Mesodermal cell (in vitro differentiated cells): ENCODE results near the gene MYRFL.
A peak's percentile ranks its signal among the peaks of the same experiment; 100 is the strongest.

ENCODE experiments used
- H3K27ac ChIP-seq: 2 replicates; pipeline ENCODE4 v1.7.0; 2013; ENCODE audit warnings: mild to moderate bottlenecking, low read depth, low read length, moderate library complexity; ENCODE audit not compliant: severe bottlenecking
- H3K36me3 ChIP-seq: 2 replicates; pipeline ENCODE4 v1.7.1; 2013; ENCODE audit warnings: mild to moderate bottlenecking, low read length, moderate library complexity; ENCODE audit not compliant: control insufficient read depth, insufficient read depth
- H3K4me1 ChIP-seq: one replicate; pipeline ENCODE4 v1.7.1; 2013; ENCODE audit warnings: mild to moderate bottlenecking, low read length; ENCODE audit not compliant: insufficient read depth, control insufficient read depth, poor library complexity, severe bottlenecking
- H3K4me3 ChIP-seq: 2 replicates; pipeline ENCODE4 v1.7.0; 2013; ENCODE audit warnings: low read length, control low read depth, mild to moderate bottlenecking; ENCODE audit not compliant: insufficient read depth, poor library complexity, severe bottlenecking; ENCODE audit errors: extremely low read depth
- H3K9me3 ChIP-seq: 2 replicates; pipeline ENCODE4 v1.7.1; 2013; ENCODE audit warnings: mild to moderate bottlenecking, low read length, moderate library complexity; ENCODE audit not compliant: control insufficient read depth
- WGBS, 2 experiments: methylation state at CpG; one replicate each; pipeline ENCODE4 v1.1.5; 2013; ENCODE audit warnings: missing lambda C conversion rate in 2 of 2; ENCODE audit not compliant: insufficient coverage in 2 of 2; 5-methylcytosine and 5-hydroxymethylcytosine counted together

The MYRFL gene

DNA sequence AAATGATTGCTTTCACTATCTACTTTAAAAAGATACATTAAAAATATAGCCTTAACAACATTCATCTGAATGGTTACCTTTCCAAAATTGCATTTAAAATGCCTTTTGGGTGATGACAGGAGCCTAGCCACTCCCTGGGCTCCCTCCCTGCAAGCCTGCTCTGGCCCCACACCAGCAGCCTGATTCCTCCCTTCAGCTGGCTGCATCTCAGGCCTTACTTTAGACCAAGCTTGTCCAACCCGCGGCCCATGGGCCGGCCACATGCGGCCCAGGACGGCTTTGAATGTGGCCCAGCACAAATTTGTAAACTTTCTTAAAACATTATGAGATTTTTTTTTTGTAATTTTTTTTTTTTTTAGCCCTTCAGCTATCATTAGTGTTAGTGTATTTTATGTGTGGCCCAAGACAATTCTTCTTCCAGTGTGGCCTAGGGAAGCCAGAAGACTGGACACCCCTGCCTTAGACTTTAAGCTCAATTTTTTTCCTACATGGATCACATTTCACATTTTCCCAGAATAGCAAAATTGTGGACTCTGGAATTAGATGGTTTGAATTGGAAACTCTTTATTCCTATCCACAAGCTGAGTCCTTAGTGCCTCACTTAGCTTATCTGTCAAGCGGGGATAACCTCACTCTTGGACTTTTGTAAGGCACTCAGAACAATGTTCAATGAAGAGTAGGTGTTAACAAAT, 124.4 kb downstream of the MYRFL start:
- Histone ChIP-seq H3K27ac (no peak overlapping the region), H3K36me3 (no peaks in the 10 kb centered on the region), H3K9me3 (no peaks in the 10 kb centered on the region), H3K4me1 (no peaks in the 10 kb centered on the region), H3K4me3 (no peak overlapping the region)
- no CpG with 5 or more reads among the region's 6 CpGs for WGBS, 2 experiments

DNA sequence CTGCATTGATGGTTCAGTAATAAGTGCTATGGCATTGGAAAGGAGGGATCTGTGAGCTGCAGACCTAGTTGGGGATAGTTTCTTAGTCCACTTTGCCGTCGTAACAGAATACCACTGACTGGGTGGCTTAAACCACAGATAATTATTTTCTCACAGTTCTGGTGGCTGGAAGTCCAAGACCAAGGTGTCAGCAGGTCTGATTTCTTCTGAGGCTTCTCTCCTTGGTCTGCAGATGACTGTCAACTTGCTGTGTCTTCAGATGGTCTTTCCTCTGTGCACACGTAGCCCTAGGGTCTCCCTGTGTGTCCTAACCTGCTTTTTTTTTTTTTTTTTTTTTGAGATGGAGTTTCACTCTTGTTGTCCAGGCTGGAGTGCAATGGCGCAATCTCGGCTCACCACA, 126.1 kb downstream of the MYRFL start:
- 80 to 89% methylated on average over 2 of the region's 5 CpGs for WGBS, 2 experiments
- H3K4me3 ChIP-seq, result no peak overlapping the region
- no peaks in the 10 kb centered on the region for H3K9me3 ChIP-seq
- H3K4me1 ChIP-seq, result no peaks in the 10 kb centered on the region
- H3K27ac ChIP-seq, result no peak overlapping the region
- H3K36me3 ChIP-seq, result no peaks in the 10 kb centered on the region

DNA sequence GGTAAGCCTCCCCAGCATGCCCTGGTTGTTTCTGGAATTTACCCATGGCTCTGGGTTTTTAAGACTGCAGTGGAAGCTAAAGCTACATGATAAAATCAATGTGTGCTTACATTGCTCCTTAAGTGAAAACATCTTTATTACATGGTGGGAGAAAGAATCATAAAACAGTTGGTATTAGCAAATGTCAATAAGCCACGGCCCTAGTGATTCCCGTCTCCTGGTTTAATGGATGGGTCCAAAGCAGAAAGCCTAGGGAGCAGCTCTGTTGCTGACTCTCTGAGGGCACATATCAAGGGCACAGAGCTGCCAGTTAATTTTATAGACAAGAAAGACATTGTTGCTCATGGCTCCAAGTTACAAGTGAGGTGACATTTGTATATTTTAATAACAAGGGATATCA, 127.9 kb downstream of the MYRFL start:
- Histone ChIP-seq H3K27ac (no peak overlapping the region), H3K9me3 (no peaks in the 10 kb centered on the region), H3K4me3 (no peak overlapping the region), H3K36me3 (no peaks in the 10 kb centered on the region), H3K4me1 (no peaks in the 10 kb centered on the region)
- 83 to 96% methylated on average over 2 of the region's 2 CpGs for WGBS, 2 experiments

DNA sequence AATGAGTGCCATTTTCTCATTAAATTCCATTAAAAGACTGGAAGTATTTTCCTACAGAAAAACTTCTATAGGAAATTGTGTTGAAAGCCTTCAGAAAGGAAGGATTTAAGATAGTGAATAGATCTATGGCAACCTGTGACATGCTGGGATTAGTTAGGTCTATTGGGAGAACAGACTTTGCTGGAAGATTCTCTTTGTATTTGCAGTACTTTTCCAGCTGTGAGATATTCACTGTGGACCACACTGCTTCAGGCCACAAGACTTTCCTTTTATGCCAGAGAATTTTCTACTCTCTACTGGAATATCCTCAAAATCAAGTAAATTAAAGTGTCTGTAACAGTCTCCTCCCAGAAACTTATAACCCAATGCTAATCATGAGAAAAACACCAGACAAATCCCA, 136.2 kb downstream of the MYRFL start:
- H3K36me3 ChIP-seq, result no peaks in the 10 kb centered on the region
- peaks cover 4% of the 10 kb centered on the region for H3K4me1 ChIP-seq
- no peak overlapping the region for H3K27ac ChIP-seq
- no peak overlapping the region for H3K4me3 ChIP-seq
- no peaks in the 10 kb centered on the region for H3K9me3 ChIP-seq

DNA sequence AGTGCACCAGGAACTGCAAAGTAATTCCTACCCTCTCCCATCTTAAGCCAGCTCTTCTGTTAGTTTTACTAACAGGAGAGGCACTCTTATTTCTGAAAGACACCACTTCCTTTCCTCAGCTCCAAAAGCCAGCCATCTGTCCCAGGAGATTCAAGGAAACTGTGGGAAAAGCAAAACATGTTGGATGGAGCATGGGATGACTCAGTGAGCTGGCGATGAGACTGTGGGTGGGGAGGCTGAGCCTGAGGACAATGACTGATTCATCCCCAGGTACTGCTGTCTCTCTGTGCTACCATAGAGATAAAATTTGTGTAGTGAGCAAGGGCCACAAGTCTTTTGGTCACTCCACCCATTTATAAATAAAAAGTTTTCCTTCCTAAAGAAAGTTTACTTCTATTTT, 141.4 kb downstream of the MYRFL start:
- 63 to 80% methylated on average over 1 of the region's 1 CpG for WGBS, 2 experiments
- Histone ChIP-seq H3K36me3 (no peaks in the 10 kb centered on the region), H3K4me1 (peaks cover 10% of the 10 kb centered on the region), H3K27ac (peak overlapping the region; percentile 66), H3K9me3 (no peaks in the 10 kb centered on the region), H3K4me3 (no peak overlapping the region)

DNA sequence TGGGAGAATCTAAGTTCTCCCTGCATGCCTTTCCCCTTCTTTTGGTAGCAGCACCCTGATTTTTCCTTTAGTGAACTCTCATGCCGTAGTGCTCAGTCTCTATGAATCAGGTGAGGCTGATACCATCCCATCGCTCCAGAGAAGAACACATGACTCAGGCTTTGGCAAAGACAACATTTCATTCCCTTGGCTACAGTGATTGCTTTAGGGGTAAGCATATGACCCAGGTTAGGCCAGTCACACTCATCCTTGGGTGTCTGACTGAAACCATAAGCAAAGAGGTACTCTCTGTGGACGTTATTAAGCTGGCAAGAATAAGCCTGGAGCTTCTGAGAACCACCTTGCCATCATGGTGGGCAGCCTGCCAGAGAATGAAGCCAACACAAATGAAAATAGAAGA, 141.8 kb downstream of the MYRFL start:
- no peak overlapping the region for H3K4me3 ChIP-seq
- no peaks in the 10 kb centered on the region for H3K36me3 ChIP-seq
- no peak overlapping the region for H3K27ac ChIP-seq
- 83 to 88% methylated on average over 1 of the region's 3 CpGs for WGBS, 2 experiments
- H3K9me3 ChIP-seq, result no peaks in the 10 kb centered on the region
- H3K4me1 ChIP-seq, result peaks cover 10% of the 10 kb centered on the region

DNA sequence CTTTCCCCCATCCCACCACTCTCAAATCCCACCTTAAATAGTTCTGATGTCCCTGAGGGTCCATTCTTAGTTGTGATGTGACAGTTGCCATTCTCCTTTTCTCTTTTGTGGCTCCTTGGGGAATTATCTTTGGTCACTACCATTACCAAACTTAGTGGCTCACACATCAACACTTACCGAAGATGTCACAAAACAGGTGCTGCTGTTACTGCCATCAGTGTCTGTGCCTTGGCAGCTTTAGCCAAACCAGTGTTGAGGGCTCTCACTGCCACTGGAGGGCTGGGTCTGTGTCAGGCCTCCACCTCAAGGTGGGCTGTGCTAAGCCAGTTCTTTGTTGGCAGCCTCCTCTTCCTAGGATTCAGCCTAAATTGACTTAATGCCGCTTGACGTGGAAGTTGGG, 144.0 kb downstream of the MYRFL start:
- no peak overlapping the region for H3K27ac ChIP-seq
- WGBS, 2 experiments, result 90 to 100% methylated on average over 2 of the region's 3 CpGs
- no peak overlapping the region for H3K4me3 ChIP-seq
- H3K9me3 ChIP-seq, result no peaks in the 10 kb centered on the region
- no peaks in the 10 kb centered on the region for H3K36me3 ChIP-seq
- H3K4me1 ChIP-seq, result peaks cover 10% of the 10 kb centered on the region

DNA sequence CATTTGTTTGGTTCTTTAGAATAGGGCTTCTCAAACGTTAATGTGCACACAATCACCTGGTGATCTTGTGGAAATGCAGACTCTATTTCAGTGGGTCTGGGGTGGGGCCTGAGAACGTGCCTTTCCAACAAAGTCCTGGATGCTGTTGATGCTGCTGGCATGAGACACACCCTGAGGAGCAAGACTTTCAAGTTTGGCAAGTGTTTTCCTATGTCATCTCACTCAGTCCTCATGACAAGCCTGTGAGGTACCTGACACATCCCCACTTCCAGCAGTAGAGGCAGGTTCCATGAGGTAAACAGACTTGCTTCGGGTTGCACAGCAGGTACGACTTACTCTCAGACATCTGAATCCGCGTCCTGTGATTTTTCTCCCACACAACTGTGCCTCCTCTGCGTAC, 147.1 kb downstream of the MYRFL start:
- Histone ChIP-seq H3K9me3 (no peaks in the 10 kb centered on the region), H3K4me1 (no peaks in the 10 kb centered on the region), H3K4me3 (no peak overlapping the region), H3K36me3 (no peaks in the 10 kb centered on the region), H3K27ac (no peak overlapping the region)
- 92 to 97% methylated on average over 7 of the region's 7 CpGs for WGBS, 2 experiments

DNA sequence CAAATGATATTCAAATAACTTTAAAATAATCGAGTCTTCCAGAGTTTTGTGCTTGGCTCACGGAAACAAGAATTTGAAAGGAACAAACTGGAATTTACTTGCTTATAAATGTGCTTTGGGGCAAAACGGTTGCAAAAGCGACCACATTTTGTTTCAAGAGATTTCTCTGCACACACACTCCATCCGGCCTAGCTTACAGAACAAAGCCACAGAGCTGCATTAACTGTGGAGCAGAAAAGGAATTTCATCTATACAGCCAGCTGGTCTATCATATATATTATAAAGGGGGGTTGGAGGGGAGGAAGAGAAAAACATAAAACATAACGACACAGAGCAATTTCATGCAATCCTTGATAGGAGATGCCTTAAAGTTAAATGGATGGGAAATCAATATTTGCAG, 153.0 kb downstream of the MYRFL start:
- Histone ChIP-seq H3K27ac (no peak overlapping the region), H3K9me3 (peaks cover 3% of the 10 kb centered on the region), H3K4me1 (no peaks in the 10 kb centered on the region), H3K4me3 (no peak overlapping the region), H3K36me3 (no peaks in the 10 kb centered on the region)
- WGBS, 2 experiments, result 94 to 100% methylated on average over 2 to 3 of the region's 6 CpGs

DNA sequence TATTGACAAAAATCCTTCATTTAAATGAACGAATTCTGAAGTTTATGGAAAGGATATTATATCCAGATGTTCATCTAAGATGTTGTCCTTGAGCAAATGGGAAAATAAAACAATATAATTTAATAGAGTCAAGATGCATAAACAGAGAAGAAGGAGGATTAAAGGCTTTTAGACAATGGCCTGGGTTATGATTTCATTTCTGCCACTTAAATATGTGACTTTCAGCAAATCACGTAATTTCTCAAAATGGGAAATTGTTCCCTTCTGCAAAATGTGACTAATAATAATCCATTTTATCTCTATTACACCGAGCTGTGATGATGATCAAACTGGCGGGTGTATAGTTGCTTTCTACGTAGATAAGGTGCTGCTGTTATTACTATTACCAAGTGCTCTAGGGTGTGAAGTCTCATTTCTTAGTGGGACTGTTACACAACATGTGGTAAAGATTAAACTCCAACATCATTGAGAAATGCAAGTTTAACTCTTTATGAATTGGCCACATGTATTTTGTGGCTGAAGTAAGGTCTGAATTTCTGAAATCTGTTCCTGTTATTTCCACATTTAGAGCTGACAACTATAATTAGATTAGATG, 157.0 kb downstream of the MYRFL start:
- Histone ChIP-seq H3K36me3 (no peaks in the 10 kb centered on the region), H3K4me3 (no peak overlapping the region), H3K9me3 (peaks cover 3% of the 10 kb centered on the region), H3K27ac (no peak overlapping the region), H3K4me1 (no peaks in the 10 kb centered on the region)
- 100% methylated on average over 1 of the region's 5 CpGs; no CpG with 5 or more reads in 1 of the 2 experiments for WGBS, 2 experiments

DNA sequence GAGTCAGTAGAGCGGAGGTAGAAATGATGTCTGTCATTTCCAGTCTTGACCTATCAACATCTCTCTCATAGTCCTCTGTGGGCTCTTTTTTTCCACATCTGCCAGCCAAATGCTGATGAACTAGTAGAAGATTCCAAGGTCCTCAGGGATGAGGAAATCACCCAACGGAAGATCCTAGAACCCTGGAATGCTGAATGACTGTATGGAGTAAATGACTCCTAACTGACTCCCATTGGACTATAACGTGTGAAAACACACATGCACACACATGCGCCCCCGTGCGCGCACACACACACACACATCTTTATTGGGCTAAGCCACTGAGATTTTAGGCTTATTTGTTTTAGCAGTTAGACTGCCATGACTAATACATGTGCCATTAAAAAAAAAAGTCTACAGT, 159.2 kb downstream of the MYRFL start:
- Histone ChIP-seq H3K4me3 (no peak overlapping the region), H3K36me3 (no peaks in the 10 kb centered on the region), H3K27ac (no peak overlapping the region), H3K9me3 (peaks cover 3% of the 10 kb centered on the region), H3K4me1 (peaks cover 14% of the 10 kb centered on the region)
- no CpG with 5 or more reads among the region's 7 CpGs for WGBS, 2 experiments
